ENCODE results near the gene BRD3.

- no peak for TF ChIP-seq EZH2 (IDR thresholded peaks at IDR 0.05; ENCODE audit: insufficient read depth, low read length)
- TF ChIP-seq, protein P1, sequence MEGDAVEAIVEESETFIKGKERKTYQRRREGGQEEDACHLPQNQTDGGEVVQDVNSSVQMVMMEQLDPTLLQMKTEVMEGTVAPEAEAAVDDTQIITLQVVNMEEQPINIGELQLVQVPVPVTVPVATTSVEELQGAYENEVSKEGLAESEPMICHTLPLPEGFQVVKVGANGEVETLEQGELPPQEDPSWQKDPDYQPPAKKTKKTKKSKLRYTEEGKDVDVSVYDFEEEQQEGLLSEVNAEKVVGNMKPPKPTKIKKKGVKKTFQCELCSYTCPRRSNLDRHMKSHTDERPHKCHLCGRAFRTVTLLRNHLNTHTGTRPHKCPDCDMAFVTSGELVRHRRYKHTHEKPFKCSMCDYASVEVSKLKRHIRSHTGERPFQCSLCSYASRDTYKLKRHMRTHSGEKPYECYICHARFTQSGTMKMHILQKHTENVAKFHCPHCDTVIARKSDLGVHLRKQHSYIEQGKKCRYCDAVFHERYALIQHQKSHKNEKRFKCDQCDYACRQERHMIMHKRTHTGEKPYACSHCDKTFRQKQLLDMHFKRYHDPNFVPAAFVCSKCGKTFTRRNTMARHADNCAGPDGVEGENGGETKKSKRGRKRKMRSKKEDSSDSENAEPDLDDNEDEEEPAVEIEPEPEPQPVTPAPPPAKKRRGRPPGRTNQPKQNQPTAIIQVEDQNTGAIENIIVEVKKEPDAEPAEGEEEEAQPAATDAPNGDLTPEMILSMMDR (IDR thresholded peaks at IDR 0.05; ENCODE audit: insufficient read depth, low read depth, low read length) = no peak
Measured at GRCh38 chr9:134063571-134064450, 4.0 kb downstream of the BRD3 start.

Measured in astrocyte (in vitro differentiated cells and primary cell).